CD8-positive, alpha-beta memory T cell (primary cell): ENCODE results near the gene MYO7B. TPM values are rescaled to one million over a fixed set of nuclear protein-coding genes. Genes with fewer than 3 reads are reported as not detected.
A peak's percentile ranks its signal among the peaks of the same experiment; 100 is the strongest.

Source experiments
- CTCF ChIA-PET: fragments of 350-600 bp; sonication (Branson Sonifier 250); formaldehyde crosslinking; loops from one replicate; lab custom pipeline; 2021; ENCODE audit warnings: antibody characterized with exemption; lab: Charles Lee
- POLR2A ChIA-PET: fragments of 350-600 bp; sonication (Branson Sonifier 250); formaldehyde crosslinking; loops from one replicate; lab custom pipeline; 2021; ENCODE audit warnings: antibody characterized with exemption; lab: Charles Lee
- DNase-seq, 5 donors: peaks; one replicate each; pipeline versions ENCODE4 v3.0.0 to v3.0.0-alpha.2; 2020 to 2022; ENCODE audit warnings: mixed read lengths in 1 of 5
- H3K27ac ChIP-seq: one replicate; pipeline ENCODE4 v1.7.0; 2013; ENCODE audit warnings: low read depth, mild to moderate bottlenecking, low read length, moderate library complexity
- H3K27me3 ChIP-seq: 2 replicates; pipeline ENCODE4 v1.7.0; 2013; ENCODE audit warnings: low read length, mild to moderate bottlenecking; ENCODE audit not compliant: insufficient read depth, poor library complexity, severe bottlenecking
- H3K36me3 ChIP-seq: 2 replicates; pipeline ENCODE4 v1.7.0; 2013; ENCODE audit warnings: mild to moderate bottlenecking, low read length, moderate library complexity; ENCODE audit not compliant: insufficient read depth
- H3K4me1 ChIP-seq: 2 replicates; pipeline ENCODE4 v1.7.0; 2013; ENCODE audit warnings: mild to moderate bottlenecking, low read length, moderate library complexity; ENCODE audit not compliant: insufficient read depth
- H3K4me3 ChIP-seq: 2 replicates; pipeline ENCODE4 v1.7.0; 2013; ENCODE audit warnings: mild to moderate bottlenecking, low read length
- H3K9me3 ChIP-seq: 2 replicates; pipeline ENCODE4 v1.7.0; 2013; ENCODE audit warnings: mild to moderate bottlenecking, low read length
- H3K27ac Mint-ChIP-seq, 8 donors: one replicate each; pipeline ENCODE4 v1.8.0; 2020 to 2021; ENCODE audit warnings: mixed read lengths in 8 of 8, mild to moderate bottlenecking in 6 of 8, inconsistent platforms in 3 of 8, moderate library complexity in 3 of 8
- H3K27me3 Mint-ChIP-seq, 2 donors: one replicate each; pipeline ENCODE4 v1.8.0; 2020 to 2021; ENCODE audit warnings: mixed read lengths in 2 of 2, mild to moderate bottlenecking in 1 of 2, moderate library complexity in 1 of 2
- H3K36me3 Mint-ChIP-seq, 3 donors: one replicate each; pipeline ENCODE4 v1.8.0; 2020 to 2021; ENCODE audit warnings: mixed read lengths in 3 of 3, inconsistent platforms in 1 of 3, mild to moderate bottlenecking in 1 of 3
- H3K4me1 Mint-ChIP-seq, 3 donors: one replicate each; pipeline ENCODE4 v1.8.0; 2020 to 2021; ENCODE audit warnings: mixed read lengths in 3 of 3, inconsistent platforms in 1 of 3, mild to moderate bottlenecking in 1 of 3
- H3K4me3 Mint-ChIP-seq, 7 donors: one replicate each; pipeline ENCODE4 v1.8.0; 2020 to 2021; ENCODE audit warnings: mixed read lengths in 7 of 7, mild to moderate bottlenecking in 6 of 7, moderate library complexity in 4 of 7, inconsistent platforms in 2 of 7
- H3K9me3 Mint-ChIP-seq, 5 donors: one replicate each; pipeline ENCODE4 v1.8.0; 2020 to 2022; ENCODE audit warnings: mixed read lengths in 5 of 5, mild to moderate bottlenecking in 3 of 5, moderate library complexity in 2 of 5, inconsistent platforms in 1 of 5
- polyA plus RNA-seq: library from polyadenylated mRNA; unstranded; fragments of 300-500 nt; fragmentation: Illumina TruSeq; gene quantifications from one replicate; pipeline ENCODE4 v1.2.3, GENCODE V29; 2021
- total RNA-seq, 2 experiments: library from RNA; stranded (reverse); gene quantifications; one replicate each; pipeline ENCODE4 v1.2.3, GENCODE V29; 2021

MYO7B gene
- total and polyA plus RNA-seq, 3 experiments from 2014 or later = not detected

- no peaks in the 10 kb centered on the region for H3K9me3 ChIP-seq
- no peaks in the 10 kb centered on the region for H3K36me3 ChIP-seq
- peaks cover 12 to 32% of the 10 kb centered on the region in 2 donors for H3K27me3 Mint-ChIP-seq
- no peaks in the 10 kb centered on the region for H3K4me1 ChIP-seq
- no peak overlapping the region for H3K27ac Mint-ChIP-seq
- H3K4me1 Mint-ChIP-seq = no peaks in the 10 kb centered on the region
- no peaks in the 10 kb centered on the region for H3K36me3 Mint-ChIP-seq
- no peak overlapping the region for H3K27ac ChIP-seq
- POLR2A ChIA-PET = no interaction called here
- H3K4me3 Mint-ChIP-seq = no peak overlapping the region
- no peak overlapping the region for H3K4me3 ChIP-seq
- peaks cover 11% of the 10 kb centered on the region for H3K27me3 ChIP-seq
- H3K9me3 Mint-ChIP-seq = no peaks in the 10 kb centered on the region
- CTCF ChIA-PET = no interaction called here
- DNase-seq = no peak
These were observed 145.9 kb downstream of the MYO7B start for GRCh38 chr2:127681288-127681804.

DNA sequence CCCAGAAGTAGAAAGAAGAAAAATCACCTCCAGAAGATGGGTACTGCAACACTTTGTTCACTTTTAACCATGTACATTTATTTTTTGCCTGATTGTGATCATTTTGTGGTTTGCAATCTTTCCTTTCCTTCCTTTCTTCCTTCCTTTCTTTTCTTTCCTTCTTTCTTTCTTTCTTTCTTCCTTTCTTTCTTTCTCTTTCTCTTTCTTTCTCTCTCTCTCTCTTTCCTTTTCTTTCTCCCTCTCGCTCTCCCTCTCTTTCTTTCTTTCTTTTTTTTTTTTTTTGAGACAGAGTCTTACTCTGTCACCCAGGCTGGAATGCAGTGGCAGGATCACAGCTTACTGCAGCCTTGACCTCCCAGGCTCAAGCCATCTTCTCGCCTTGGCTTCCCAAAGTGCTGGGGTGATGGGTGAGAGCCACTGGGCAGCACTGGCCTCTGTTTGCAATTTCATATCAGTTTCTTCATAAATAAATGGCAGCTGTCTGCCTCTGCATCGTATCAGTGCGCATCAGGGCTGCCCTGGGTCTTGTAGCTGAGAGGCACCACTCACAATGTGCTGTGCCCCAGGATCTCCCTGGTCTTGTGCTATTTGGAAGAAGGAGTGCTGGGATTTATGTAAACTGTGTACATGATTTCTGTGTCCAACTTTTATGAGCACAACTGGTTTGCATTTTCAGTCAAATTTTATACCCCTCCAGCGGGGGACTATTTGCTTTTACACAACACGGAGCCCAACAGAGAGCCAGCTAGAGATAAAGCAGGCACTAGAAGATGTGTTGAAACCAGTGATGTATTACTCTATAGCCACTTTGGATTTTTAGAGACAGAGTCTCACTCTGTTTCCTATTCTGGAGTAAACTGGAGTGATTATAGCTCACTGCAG is 146.7 kb downstream of the MYO7B start:
- Mint-ChIP-seq H3K27me3 (peaks cover 3 to 23% of the 10 kb centered on the region in 2 donors), H3K4me3 (no peak overlapping the region), H3K27ac (no peak overlapping the region), H3K9me3 (no peaks in the 10 kb centered on the region), H3K36me3 (no peaks in the 10 kb centered on the region), H3K4me1 (no peaks in the 10 kb centered on the region)
- ChIA-PET CTCF (no interaction called here), POLR2A (no interaction called here)
- Histone ChIP-seq H3K9me3 (no peaks in the 10 kb centered on the region), H3K4me3 (no peak overlapping the region), H3K27ac (no peak overlapping the region), H3K36me3 (no peaks in the 10 kb centered on the region), H3K4me1 (no peaks in the 10 kb centered on the region), H3K27me3 (peaks cover 3% of the 10 kb centered on the region)
- DNase-seq = no peak

DNA sequence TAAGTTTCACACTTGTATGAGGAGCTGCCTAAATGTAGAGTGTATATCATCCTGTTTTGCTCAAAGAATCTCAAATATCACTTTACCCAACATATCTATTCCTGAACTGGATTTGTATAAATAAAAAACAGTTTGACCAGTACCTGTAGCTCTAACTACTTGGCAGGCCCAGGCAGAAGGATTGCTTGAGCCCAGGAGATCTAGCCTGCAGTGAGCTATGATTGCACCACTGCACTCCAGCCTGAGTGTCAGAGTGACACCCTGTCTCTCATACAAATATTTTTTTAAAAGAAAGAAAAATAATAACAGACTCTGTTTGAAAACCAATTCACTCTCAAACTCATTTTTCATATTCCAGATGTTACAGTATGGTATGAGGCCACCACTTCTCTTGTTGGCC is 147.6 kb downstream of the MYO7B start:
- H3K36me3 Mint-ChIP-seq = peaks cover 0 to 2% (median 0%) of the 10 kb centered on the region in 3 donors
- Histone ChIP-seq H3K36me3 (no peaks in the 10 kb centered on the region), H3K4me3 (no peak overlapping the region), H3K9me3 (no peaks in the 10 kb centered on the region), H3K27ac (no peak overlapping the region), H3K27me3 (peaks cover 1% of the 10 kb centered on the region), H3K4me1 (no peaks in the 10 kb centered on the region)
- H3K27me3 Mint-ChIP-seq = peaks cover 5 to 18% of the 10 kb centered on the region in 2 donors
- peaks cover 0 to 3% (median 2%) of the 10 kb centered on the region in 5 donors for H3K9me3 Mint-ChIP-seq
- DNase-seq = no peak
- H3K27ac Mint-ChIP-seq = peak overlapping the region in 1 of 8 donors; percentile 14
- no peak overlapping the region for H3K4me3 Mint-ChIP-seq
- POLR2A ChIA-PET = no interaction called here
- H3K4me1 Mint-ChIP-seq = no peaks in the 10 kb centered on the region
- CTCF ChIA-PET = interaction anchor here (2.1 kb wide), 1 partner anchor 21 kb away, joined by 6 read pairs; no protein-coding TSS in a partner anchor

DNA sequence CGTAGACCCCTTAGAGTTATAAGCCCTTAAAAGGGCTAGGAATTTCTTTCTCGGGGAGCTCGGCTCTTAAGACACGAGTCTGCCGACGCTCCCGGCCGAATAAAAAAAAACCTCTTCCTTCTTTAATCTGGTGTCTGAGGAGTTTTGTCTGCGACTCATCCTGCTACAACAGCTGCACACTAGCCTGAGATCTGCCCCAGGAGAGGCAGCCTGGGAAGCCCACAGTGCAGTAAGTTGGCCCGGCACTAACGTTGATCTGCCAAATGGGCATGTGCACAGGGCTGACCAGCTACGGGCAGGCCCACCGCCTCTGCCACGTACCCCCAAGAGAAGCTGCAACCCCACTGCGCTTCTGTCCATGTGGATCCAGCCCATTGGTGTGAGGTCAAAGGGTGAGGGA is 148.3 kb downstream of the MYO7B start:
- Mint-ChIP-seq H3K27ac (no peak overlapping the region), H3K4me1 (no peaks in the 10 kb centered on the region), H3K36me3 (peaks cover 0 to 4% (median 0%) of the 10 kb centered on the region in 3 donors), H3K4me3 (no peak overlapping the region), H3K9me3 (peaks cover 2 to 9% (median 8%) of the 10 kb centered on the region in 5 donors), H3K27me3 (peaks cover 3 to 17% of the 10 kb centered on the region in 2 donors)
- H3K4me3 ChIP-seq = no peak overlapping the region
- H3K4me1 ChIP-seq = no peaks in the 10 kb centered on the region
- no peak overlapping the region for H3K27ac ChIP-seq
- H3K9me3 ChIP-seq = no peaks in the 10 kb centered on the region
- CTCF ChIA-PET = interaction anchor here (2.1 kb wide), 1 partner anchor 20 kb away, joined by 6 read pairs; no protein-coding TSS in a partner anchor
- DNase-seq = no peak
- H3K36me3 ChIP-seq = no peaks in the 10 kb centered on the region
- POLR2A ChIA-PET = no interaction called here
- no peaks in the 10 kb centered on the region for H3K27me3 ChIP-seq

DNA sequence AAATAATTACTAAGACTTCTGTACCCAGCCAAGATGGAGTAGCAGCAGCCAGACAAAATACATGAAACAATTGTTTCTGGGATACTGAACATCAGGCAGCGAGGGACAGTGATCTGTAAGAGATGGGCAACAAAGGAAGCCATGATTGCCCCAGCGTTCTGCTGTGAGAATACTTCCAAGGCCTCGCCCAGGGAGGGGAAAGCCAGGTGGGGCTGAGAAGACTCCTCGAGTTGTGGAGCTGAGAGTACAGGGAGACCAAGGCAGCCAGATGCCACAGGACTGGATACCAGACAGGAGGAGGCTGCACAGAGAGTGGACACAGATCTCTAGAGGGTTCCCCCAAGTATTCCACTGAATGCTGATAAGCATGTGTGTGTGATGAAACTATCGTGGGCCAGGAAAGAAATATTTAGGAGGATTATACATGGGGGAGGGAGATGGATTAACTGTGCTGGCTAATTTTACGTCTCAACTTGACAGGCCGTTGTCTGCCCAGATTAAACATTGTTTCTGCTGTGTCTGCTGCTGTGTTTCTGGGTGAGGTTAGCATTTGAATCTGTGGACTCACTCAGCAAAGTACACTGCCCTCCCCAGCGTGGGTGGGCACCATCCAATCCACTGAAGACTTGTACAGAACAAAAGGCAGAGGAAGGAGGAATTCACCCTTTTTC is 150.1 kb downstream of the MYO7B start:
- Histone ChIP-seq H3K27me3 (no peaks in the 10 kb centered on the region), H3K36me3 (no peaks in the 10 kb centered on the region), H3K4me3 (no peak overlapping the region), H3K4me1 (no peaks in the 10 kb centered on the region), H3K27ac (no peak overlapping the region), H3K9me3 (no peaks in the 10 kb centered on the region)
- ChIA-PET POLR2A (no interaction called here), CTCF (no interaction called here)
- Mint-ChIP-seq H3K27ac (no peak overlapping the region), H3K27me3 (peaks cover 3 to 17% of the 10 kb centered on the region in 2 donors), H3K36me3 (peaks cover 0 to 10% (median 0%) of the 10 kb centered on the region in 3 donors), H3K9me3 (peaks cover 9 to 19% (median 18%) of the 10 kb centered on the region in 5 donors), H3K4me1 (no peaks in the 10 kb centered on the region), H3K4me3 (no peak overlapping the region)
- DNase-seq = no peak

Other genes with a start within 250 kb of the MYO7B start
- gene ERCC3, start 241.5 kb upstream of the MYO7B start, total RNA-seq = 10 to 100 TPM; 52.8 to 58.1 TPM
- 33.4 TPM for gene ERCC3, start 241.5 kb upstream of the MYO7B start, polyA plus RNA-seq
- 10 to 100 TPM; 55.9 to 57.7 TPM for gene MAP3K2, start 147.7 kb upstream of the MYO7B start, total RNA-seq
- gene MAP3K2, start 147.7 kb upstream of the MYO7B start, polyA plus RNA-seq = 65.0 TPM
- gene PROC, start 117.3 kb upstream of the MYO7B start, total RNA-seq = under 1 TPM in 1 of 2 experiments, not detected in 1; 0.13 TPM
- gene PROC, start 117.3 kb upstream of the MYO7B start, polyA plus RNA-seq = not detected
- gene IWS1, start 9.2 kb upstream of the MYO7B start, total RNA-seq = 10 to 100 TPM; 49.9 to 53.7 TPM
- 33.1 TPM for gene IWS1, start 9.2 kb upstream of the MYO7B start, polyA plus RNA-seq
- gene GPR17, start 110.5 kb downstream of the MYO7B start, total RNA-seq = not detected
- gene GPR17, start 110.5 kb downstream of the MYO7B start, polyA plus RNA-seq = not detected
- gene LIMS2, start 139.8 kb downstream of the MYO7B start, total RNA-seq = 1 to 10 TPM; 5.9 to 6.1 TPM
- 3.1 TPM for gene LIMS2, start 139.8 kb downstream of the MYO7B start, polyA plus RNA-seq
- 1 to 10 TPM; 4.6 to 5.5 TPM for gene SFT2D3, start 165.8 kb downstream of the MYO7B start, total RNA-seq
- gene SFT2D3, start 165.8 kb downstream of the MYO7B start, polyA plus RNA-seq = 0.31 TPM